LNCaP clone FGC (cell line): ENCODE measurements around the gene IRF2BP2.

Experiments used
- DNase-seq: peaks from one replicate; pipeline ENCODE4 v3.0.0-alpha.2; 2011; ENCODE audit warnings: low read depth
- H3K4me3 ChIP-seq: 2 replicates; pipeline ENCODE4 v1.5.1; 2011; ENCODE audit warnings: mild to moderate bottlenecking, low read depth, low read length, control low read depth
- TF ChIP-seq, protein P1 (sequence below): IDR thresholded peaks from 2 replicates; pipeline ENCODE4 v1.5.1; 2012; ENCODE audit warnings: mild to moderate bottlenecking; ENCODE audit not compliant: control insufficient read depth, insufficient read depth; ENCODE audit errors: extremely low read depth

IRF2BP2 gene

DNA sequence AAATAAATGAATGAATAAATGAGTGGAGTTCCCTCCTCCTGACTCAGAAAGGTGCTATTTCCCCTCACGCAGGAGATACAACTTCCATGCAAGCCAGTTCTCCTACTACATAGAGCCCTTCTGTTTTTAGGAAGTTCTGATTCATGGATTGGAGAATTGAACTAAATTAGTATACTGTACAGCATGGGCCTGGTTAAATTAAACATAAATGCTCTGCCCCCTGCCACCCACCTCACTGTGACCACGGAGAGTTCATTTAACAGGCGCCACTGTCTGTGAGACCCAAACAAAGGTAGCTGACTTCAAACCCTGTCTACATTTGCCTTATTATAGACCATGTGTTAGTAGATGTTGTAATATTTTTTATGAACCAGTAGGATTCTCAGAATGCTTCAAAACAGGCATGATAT, 9.1 kb upstream of the IRF2BP2 start:
- no peak overlapping the region for H3K4me3 ChIP-seq
- TF ChIP-seq, protein P1, sequence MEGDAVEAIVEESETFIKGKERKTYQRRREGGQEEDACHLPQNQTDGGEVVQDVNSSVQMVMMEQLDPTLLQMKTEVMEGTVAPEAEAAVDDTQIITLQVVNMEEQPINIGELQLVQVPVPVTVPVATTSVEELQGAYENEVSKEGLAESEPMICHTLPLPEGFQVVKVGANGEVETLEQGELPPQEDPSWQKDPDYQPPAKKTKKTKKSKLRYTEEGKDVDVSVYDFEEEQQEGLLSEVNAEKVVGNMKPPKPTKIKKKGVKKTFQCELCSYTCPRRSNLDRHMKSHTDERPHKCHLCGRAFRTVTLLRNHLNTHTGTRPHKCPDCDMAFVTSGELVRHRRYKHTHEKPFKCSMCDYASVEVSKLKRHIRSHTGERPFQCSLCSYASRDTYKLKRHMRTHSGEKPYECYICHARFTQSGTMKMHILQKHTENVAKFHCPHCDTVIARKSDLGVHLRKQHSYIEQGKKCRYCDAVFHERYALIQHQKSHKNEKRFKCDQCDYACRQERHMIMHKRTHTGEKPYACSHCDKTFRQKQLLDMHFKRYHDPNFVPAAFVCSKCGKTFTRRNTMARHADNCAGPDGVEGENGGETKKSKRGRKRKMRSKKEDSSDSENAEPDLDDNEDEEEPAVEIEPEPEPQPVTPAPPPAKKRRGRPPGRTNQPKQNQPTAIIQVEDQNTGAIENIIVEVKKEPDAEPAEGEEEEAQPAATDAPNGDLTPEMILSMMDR = no peak
- DNase-seq = no peak

DNA sequence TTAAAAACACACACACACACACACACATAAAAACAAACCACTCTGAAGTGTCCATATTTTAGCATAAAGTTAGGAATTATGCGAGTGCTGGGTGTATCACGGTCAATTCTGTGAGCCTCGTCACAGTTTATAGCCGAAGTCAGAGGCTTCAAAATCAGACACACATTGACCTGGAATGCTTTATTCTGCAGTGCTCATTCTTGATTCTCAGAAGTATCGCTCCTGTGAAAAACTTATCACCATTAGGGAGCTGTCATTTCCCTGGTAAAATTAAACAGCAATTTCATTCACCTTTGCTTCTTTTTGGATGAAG, 8.7 kb upstream of the IRF2BP2 start:
- no peak for DNase-seq
- TF ChIP-seq, protein P1 = no peak
- no peak overlapping the region for H3K4me3 ChIP-seq

DNA sequence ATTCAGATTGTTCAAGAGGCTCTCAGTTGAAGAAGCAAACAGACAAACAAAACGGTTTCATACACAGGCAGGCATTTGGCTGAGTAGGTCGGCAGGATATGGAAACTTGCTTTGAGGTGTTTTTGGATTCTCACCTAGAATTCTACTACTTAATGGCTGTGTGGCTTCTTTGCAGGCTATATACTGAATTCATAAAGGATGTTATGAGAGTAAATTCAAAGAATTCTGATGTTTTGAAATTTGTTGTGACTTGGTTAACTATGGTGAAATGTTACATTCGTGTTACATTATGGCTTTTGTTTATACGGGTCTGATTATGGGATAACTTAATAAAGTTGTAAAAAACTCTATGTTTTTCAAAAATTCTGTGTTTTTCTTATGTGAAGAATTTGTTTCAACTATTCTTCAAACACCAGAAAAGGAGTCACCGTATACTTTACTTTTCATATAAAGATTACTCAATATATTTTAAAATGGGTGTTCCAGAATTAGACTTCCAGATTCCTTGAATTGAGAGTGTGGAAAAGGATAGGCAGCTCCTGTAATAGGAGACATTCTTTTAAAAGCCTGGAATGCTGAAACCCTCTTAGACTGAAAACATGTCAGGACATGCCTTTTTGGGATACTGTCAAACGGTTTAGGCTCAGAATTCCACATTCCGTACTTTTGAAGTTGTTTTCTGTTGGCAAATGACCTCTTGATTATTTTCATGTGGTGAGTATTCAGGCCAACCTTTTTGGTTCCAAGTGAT, 8.2 kb upstream of the IRF2BP2 start:
- H3K4me3 ChIP-seq = no peak overlapping the region
- TF ChIP-seq, protein P1 = no peak
- no peak for DNase-seq

DNA sequence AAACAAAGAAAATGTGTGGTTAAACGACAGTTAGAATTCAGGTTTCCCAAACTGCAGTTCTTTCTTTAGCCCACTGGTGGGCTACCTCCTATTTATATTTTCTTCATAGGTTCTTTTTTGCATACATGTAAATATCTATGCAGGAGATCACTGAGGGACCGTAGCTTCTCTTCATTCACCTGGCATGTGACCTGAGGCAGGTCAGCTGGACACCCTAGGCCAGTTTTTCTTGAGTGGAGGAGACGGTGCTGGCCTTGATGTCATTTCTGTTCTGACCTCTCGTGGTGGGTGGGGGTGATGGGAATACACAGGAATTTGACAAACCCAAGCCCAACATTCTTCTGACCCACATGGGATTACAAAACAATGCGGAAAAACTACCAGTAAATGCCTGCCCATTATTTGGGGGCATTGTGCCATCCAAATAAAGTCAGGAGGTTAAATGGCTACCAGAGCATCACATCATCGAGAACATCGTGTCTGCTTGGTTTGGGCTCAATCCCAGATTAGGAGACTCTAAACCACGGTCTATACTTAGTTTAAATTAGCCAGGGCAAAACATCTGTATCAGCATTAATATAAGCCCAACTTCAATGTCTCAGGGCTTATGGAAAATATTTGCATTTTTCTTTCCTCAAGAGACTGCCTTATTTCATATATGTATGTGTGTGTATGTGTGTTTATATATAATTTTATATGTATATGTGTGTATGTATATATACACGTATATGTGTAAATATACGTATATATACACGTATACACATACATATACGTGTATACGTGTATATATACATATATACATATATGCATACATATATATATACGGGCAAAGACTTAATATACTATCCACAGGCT, 7.4 kb upstream of the IRF2BP2 start:
- TF ChIP-seq, protein P1 = no peak
- no peak for DNase-seq
- H3K4me3 ChIP-seq = no peak overlapping the region

DNA sequence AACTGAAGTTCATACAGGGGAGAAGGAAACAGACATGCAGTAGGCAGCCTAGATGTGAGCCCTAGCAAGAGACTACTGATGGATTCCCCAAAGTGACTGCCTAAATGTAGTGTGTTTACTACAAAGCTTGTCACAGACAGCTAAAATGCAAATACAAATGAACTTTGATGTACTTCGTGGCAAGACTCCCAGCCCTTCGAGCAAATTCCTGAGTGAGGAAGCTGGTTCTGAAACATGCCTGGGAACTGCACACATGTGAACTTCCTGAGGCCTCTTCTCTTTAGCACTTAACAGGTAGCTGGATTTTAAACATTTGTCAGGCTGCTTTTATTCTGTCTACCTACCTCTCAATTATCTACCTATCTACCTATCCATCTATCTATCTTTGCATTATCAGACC, 6.7 kb upstream of the IRF2BP2 start:
- TF ChIP-seq, protein P1 = no peak
- no peak overlapping the region for H3K4me3 ChIP-seq
- no peak for DNase-seq

DNA sequence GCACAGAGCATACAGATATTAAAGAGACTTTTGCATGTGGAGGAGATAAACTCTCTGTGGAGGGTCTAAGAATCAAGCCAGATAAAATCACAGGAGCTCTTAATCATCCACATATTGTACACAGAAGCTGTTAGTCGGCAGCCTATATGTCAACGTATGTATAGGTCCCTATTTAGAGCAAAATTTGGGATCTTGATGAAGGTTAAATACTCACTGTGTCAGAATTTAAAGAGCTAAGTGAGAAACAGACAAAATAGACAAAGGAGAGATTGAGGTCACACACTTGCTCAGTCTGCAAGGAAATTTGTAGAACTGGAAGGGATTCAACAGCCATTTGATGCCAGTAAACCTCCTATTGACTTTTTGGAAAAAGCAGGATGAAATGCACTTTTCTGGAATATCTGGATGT, 4.1 kb upstream of the IRF2BP2 start:
- TF ChIP-seq, protein P1 = no peak
- no peak for DNase-seq
- no peak overlapping the region for H3K4me3 ChIP-seq
